ENCODE results near the gene GMPS. TPM values are rescaled to one million over a fixed set of nuclear protein-coding genes. Genes with fewer than 3 reads are reported as not detected.

Gene GMPS
- total RNA-seq, 1 donor from 2014 or later: 279 TPM

- no peak overlapping the region for H3K27ac Mint-ChIP-seq
- no peak overlapping the region for H3K9ac ChIP-seq
- H3K9me3 ChIP-seq (ENCODE audit: low read depth): no peaks in the 10 kb centered on the region
- H3K4me3 Mint-ChIP-seq: no peak overlapping the region
- peaks cover 3% of the 10 kb centered on the region for H3K9me3 Mint-ChIP-seq
- H4K20me1 ChIP-seq (ENCODE audit: low read depth): no peaks in the 10 kb centered on the region
- no peak for DNase-seq (ENCODE audit: low spot score)
- H3K36me3 ChIP-seq: no peaks in the 10 kb centered on the region
- H2AFZ ChIP-seq (replicated peaks): no peak overlapping the region
- no peaks in the 10 kb centered on the region for H3K36me3 Mint-ChIP-seq
- H3K79me2 ChIP-seq (ENCODE audit: low read depth): no peaks in the 10 kb centered on the region
- H3K27me3 Mint-ChIP-seq (ENCODE audit: insufficient read depth, low read depth): no peaks in the 10 kb centered on the region
- no peak overlapping the region for H3K27ac ChIP-seq
- H3K4me1 ChIP-seq: no peaks in the 10 kb centered on the region
- H3K4me3 ChIP-seq: no peak overlapping the region
- H3F3A ChIP-seq (ENCODE audit: low read depth): no peaks in the 10 kb centered on the region
- no peaks in the 10 kb centered on the region for H3K4me1 Mint-ChIP-seq
- TF ChIP-seq EZH2 (IDR thresholded peaks at IDR 0.05): no peak
- no peak for TF ChIP-seq EZH2phosphoT487 (IDR thresholded peaks at IDR 0.05)
- TF ChIP-seq, protein P1, sequence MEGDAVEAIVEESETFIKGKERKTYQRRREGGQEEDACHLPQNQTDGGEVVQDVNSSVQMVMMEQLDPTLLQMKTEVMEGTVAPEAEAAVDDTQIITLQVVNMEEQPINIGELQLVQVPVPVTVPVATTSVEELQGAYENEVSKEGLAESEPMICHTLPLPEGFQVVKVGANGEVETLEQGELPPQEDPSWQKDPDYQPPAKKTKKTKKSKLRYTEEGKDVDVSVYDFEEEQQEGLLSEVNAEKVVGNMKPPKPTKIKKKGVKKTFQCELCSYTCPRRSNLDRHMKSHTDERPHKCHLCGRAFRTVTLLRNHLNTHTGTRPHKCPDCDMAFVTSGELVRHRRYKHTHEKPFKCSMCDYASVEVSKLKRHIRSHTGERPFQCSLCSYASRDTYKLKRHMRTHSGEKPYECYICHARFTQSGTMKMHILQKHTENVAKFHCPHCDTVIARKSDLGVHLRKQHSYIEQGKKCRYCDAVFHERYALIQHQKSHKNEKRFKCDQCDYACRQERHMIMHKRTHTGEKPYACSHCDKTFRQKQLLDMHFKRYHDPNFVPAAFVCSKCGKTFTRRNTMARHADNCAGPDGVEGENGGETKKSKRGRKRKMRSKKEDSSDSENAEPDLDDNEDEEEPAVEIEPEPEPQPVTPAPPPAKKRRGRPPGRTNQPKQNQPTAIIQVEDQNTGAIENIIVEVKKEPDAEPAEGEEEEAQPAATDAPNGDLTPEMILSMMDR (IDR thresholded peaks at IDR 0.05): no peak
- H3K27me3 ChIP-seq: no peaks in the 10 kb centered on the region
- H3K4me2 ChIP-seq: no peak overlapping the region
These were observed 7.2 kb upstream of the GMPS start for GRCh38 chr3:155863072-155863784.

GRCh38 chr3:155869691-155870090, 759 bp upstream of the GMPS start:
- Histone ChIP-seq H3K4me2 (peak overlapping the region; percentile 75), H3K79me2 (ENCODE audit: low read depth) (peaks cover 42% of the 10 kb centered on the region), H3K27ac (peak overlapping the region; percentile 83), H3K27me3 (no peaks in the 10 kb centered on the region), H3F3A (ENCODE audit: low read depth) (peaks cover 31% of the 10 kb centered on the region), H3K4me3 (peak overlapping the region; percentile 32), H3K9ac (peak overlapping the region; percentile 10), H2AFZ (replicated peaks) (peak overlapping the region; percentile 66), H4K20me1 (ENCODE audit: low read depth) (peaks cover 31% of the 10 kb centered on the region), H3K36me3 (peaks cover 4% of the 10 kb centered on the region), H3K4me1 (peaks cover 17% of the 10 kb centered on the region), H3K9me3 (ENCODE audit: low read depth) (no peaks in the 10 kb centered on the region)
- Mint-ChIP-seq H3K4me3 (peak overlapping the region; percentile 92), H3K4me1 (peaks cover 21% of the 10 kb centered on the region), H3K36me3 (peaks cover 14% of the 10 kb centered on the region), H3K9me3 (peaks cover 4% of the 10 kb centered on the region), H3K27ac (peak overlapping the region; percentile 98), H3K27me3 (ENCODE audit: insufficient read depth, low read depth) (peaks cover 10% of the 10 kb centered on the region)
- TF ChIP-seq, protein P1 (IDR thresholded peaks at IDR 0.05): peak; percentile 15
- no peak for TF ChIP-seq EZH2 (IDR thresholded peaks at IDR 0.05)
- DNase-seq (ENCODE audit: low spot score): no peak

- Histone ChIP-seq H3K9me3 (ENCODE audit: low read depth) (no peaks in the 10 kb centered on the region), H3K79me2 (ENCODE audit: low read depth) (peaks cover 56% of the 10 kb centered on the region), H3K36me3 (peaks cover 4% of the 10 kb centered on the region), H2AFZ (replicated peaks) (peak overlapping the region; percentile 69), H3K27me3 (no peaks in the 10 kb centered on the region), H3K27ac (peak overlapping the region; percentile 96), H3K4me3 (peak overlapping the region; percentile 97), H3F3A (ENCODE audit: low read depth) (peaks cover 31% of the 10 kb centered on the region), H3K9ac (peak overlapping the region; percentile 90), H3K4me1 (peaks cover 17% of the 10 kb centered on the region), H3K4me2 (peak overlapping the region; percentile 93), H4K20me1 (ENCODE audit: low read depth) (peaks cover 45% of the 10 kb centered on the region)
- peaks cover 21% of the 10 kb centered on the region for H3K4me1 Mint-ChIP-seq
- peak overlapping the region; percentile 99 for H3K4me3 Mint-ChIP-seq
- DNase-seq (ENCODE audit: low spot score): peak; percentile 61
- H3K9me3 Mint-ChIP-seq: peaks cover 9% of the 10 kb centered on the region
- H3K36me3 Mint-ChIP-seq: peaks cover 22% of the 10 kb centered on the region
- H3K27ac Mint-ChIP-seq: peak overlapping the region; percentile 99
- TF ChIP-seq, protein P1 (IDR thresholded peaks at IDR 0.05): no peak
- no peak for TF ChIP-seq EZH2phosphoT487 (IDR thresholded peaks at IDR 0.05)
- no peak for TF ChIP-seq EZH2 (IDR thresholded peaks at IDR 0.05)
- peaks cover 10% of the 10 kb centered on the region for H3K27me3 Mint-ChIP-seq (ENCODE audit: insufficient read depth, low read depth)
These were observed 695 bp downstream of the GMPS start for GRCh38 chr3:155870945-155871745.

Measured in neural progenitor cell (in vitro differentiated cells).